ENCODE measurements around the gene PJA2.

DNA sequence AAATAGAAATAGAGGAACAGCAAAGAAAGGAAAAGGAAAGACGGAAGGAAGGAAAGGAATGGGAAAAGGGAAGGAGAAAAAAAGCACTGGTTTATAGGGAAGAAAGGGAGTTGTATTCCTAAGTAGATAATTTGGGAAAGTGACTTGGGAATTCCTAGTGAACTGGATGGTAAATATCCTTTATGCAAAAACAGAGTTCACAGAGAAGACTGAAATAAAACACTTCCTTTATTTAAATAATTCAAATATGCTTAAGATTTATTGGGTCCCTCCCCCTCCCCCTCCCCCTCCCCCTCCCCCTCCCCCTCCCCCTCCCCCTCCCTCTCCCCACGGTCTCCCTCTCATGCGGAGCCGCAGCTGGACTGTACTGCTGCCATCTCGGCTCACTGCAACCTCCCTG is 69.4 kb downstream of the PJA2 start:
- no peak for TF ChIP-seq CTCF (conservative IDR thresholded peaks at IDR 0.05 in 1 of 2, IDR thresholded peaks at IDR 0.05 in 1 of 2; ENCODE audit: extremely low read depth in 1 of 2, insufficient read depth in 1 of 2, low read depth in 1 of 2, low read length in 2 of 2)
- no peak for TF ChIP-seq EZH2 (IDR thresholded peaks at IDR 0.05; ENCODE audit: borderline replicate concordance, low read length)

Data from mammary epithelial cell (primary cell).